HG03460 (cell line): Measurements from ENCODE around the gene PDCD4.
A peak's percentile ranks its signal among the peaks of the same experiment; 100 is the strongest.

Experiments used
- ATAC-seq: cut with Tn5 transposase; IDR thresholded peaks from one replicate; pipeline ENCODE4 v1.9.1; 2021; ENCODE audit not compliant: unreplicated experiment

Gene PDCD4

DNA sequence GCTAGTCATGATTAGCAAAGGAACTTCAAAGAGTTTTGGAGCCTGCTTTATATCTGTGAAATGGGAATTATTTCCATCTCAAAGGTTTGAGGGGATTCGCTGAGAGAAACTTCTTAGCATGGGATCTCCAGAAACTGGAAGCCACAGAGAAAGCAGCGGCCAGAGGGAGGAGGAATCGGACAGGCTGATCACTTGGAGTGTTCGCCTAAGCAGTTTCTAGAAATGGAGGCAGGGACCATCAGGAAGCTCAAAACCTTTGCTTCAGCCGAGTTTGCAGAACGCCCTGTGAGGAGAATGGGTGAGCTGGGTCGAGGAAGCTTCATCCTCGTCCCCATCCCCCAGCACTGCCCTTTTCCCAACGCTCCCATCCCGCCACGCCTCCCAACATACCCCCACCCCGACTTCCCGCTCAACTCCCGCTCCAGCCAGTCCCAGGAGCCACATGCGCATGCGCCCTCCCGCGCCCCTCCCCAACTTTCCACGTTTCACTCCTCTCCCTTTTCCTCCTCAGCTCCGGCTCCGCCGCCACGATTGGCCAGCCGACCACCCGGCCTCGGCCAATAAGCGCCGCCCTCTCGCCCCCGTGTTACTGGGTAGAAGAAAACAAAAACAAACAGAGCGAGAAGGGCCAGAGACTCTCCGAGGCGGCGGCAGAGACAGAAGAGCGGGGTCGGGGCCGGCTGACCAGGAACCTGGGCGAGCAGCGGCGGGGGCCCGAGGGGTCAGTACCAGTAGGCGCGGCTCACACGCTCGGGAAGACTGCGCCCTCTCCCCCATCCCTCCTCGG, at the start of gene PDCD4:
Gene PDCD4, plus strand, starts transcription at position 631 of the 787 bp plus-strand sequence. CDS start 4,100 bp downstream, outside the sequence.
- peak; percentile 75 for ATAC-seq

DNA sequence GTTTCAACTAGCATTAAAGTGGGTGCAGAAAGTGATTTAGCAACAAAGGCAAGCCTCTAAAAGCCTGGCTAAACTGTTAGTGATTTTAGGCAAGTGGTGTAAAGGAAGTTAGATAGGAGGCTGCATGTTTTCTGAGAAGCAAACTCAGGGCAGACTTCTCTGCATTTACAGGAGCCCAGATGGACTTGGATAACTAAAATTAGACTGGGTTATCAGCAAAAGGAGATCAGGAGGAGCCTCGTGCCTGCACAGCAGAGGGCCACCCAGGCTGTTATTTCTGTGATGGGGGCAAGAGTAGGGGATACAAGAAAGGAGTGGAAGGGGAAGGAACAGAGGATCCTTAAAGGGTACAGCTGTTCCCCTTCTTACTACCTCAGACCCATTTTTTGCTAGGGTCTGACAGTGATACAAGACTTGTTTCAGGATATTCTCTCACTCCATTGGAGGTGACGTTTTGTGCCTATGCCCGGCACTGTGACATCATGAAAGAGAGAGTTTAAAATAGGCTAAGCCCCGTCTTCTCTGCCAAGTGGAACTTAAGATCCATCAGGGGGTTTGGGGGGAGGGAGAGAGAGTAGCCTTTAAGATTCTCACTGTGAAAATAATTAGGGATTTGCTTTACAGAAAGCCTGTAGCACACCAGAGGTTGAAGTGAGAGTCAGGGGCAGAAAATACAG, 49.6 kb upstream of the PDCD4 start:
- no peak for ATAC-seq

DNA sequence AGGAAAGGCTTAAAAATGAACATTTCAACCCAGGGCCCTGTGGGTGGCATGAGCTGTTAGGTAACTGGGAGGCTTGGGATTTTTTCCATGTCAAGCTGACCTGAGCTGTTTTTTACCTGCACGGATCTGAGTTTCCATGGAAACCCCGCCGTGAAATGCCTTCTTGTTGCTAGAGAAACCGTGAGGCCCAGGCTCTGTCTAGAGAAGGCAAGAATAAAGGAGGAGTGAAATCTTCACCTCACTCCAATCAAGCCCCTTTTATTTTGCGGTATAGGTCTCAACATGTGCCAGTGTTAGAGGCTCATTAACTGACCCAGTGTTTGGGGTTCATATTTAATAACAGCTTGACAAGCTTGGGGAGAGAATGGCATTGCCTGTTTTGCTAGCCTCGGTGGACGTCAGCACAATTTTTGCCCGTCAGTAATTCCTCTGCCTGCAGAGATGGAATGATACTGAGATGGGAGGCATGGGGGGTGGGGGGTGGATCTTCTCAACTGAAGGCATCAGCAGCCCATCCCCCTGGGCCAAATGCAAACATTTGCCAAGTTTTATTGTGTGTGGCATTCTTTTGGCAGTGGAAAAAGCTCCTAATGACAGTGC, 48.9 kb upstream of the PDCD4 start:
- ATAC-seq: no peak

DNA sequence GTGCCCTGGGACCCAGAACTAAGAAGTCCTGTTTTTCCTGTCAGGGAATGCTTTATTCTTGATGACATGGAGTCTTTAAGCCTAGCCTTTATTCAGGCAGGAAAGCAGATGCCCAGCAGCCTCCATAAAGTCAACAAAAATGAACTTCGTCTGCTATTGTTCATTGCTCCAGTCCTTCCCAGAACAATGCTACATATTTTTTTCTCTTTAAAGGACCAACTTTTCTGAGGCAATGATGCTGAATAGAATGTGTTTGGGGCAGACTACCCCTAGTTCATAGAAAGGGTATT, 47.6 kb upstream of the PDCD4 start:
- no peak for ATAC-seq

DNA sequence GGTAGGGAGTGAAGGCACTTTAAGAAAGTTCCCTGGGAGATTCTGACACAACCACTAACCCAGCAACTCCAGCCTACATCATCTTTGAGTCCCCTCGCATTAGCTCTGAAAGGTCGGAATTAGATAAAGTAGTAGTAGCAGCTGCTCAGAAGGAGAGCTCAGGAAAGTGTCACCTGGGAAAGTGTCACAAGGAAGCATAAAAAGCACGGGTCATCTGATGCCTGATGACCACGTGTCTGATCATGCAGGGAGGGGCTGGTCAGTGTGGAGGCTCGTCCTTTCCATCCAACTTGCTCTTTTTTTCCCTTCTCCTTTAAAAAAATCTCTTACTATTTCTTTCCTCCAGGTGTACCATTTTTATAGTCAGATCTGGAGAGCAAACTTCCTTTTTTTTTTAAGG, 47.1 kb upstream of the PDCD4 start:
- no peak for ATAC-seq

DNA sequence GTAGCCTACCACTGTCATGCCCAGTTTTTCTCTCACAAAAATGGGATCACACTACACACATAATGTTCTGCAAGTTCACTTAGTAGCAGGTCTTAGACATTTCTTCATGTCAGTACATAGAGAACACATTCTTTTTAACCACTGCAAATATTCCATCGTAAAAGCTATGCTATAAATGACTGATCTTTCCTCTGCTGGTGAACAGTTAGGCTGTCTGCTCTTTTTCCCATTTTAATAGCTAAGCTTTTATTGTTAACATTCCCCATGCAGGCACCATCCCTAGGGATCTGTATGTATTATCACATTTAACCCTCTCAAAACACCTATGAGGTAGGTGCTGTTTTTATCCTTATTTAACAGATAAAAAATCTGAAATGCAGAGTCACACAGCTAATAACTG, 46.2 kb upstream of the PDCD4 start:
- no peak for ATAC-seq

DNA sequence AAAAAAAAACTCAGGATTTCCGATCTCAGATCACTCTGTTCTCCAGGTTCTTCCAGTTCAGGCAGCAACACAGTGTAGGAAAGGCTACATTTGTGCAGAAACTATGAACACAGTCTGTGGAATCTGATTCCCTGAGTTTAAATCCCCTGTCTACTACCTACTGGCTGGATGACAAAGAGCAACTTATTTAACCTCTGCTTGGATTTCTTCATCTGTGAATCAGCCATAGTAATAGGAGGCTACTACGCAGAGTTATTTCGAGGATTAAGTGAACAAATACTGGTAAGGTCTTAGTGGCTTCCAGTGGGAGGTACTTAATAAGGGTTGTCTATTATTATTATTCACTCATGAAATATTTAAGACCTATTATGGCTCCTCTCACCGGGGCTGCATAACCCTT, 44.3 kb upstream of the PDCD4 start:
- no peak for ATAC-seq

DNA sequence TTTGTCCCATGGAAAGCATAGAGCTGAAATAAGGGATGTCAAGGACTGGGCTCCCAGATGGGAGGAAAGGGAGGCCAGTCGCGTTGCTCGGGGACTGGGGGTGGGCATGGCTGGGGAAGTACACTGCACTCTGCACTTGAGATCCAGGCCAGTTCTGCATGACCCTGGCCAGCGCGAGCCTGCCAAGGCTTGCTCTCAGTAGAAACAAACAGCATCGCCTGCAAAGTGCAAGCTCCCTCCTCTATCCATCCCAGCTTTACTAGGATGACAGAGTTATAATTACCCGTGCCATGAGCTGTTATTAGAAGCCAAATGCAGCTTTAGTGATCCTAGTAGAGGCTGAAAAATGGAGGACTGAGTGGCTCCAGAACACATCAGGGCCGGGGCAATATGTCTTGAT, 43.9 kb upstream of the PDCD4 start:
- no peak for ATAC-seq

DNA sequence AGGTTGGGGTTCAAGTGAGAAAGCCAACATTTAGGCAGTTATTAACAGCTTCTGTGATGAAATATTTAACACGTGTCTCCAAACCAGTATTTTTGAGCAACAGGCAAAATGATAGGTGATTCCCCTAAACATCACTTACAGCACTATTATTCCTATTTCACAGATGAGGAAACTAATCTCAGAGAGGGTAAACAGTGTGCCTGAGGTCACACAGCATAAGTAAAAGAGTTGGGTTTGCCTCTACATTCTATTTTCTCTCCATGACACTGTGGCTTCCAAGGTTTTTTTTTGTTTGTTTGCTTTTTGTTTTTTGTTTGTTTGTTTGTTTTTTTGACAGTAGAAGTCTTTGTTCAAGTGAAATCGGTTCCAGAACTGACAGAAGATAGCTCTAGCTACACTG, 43.2 kb upstream of the PDCD4 start:
- no peak for ATAC-seq

DNA sequence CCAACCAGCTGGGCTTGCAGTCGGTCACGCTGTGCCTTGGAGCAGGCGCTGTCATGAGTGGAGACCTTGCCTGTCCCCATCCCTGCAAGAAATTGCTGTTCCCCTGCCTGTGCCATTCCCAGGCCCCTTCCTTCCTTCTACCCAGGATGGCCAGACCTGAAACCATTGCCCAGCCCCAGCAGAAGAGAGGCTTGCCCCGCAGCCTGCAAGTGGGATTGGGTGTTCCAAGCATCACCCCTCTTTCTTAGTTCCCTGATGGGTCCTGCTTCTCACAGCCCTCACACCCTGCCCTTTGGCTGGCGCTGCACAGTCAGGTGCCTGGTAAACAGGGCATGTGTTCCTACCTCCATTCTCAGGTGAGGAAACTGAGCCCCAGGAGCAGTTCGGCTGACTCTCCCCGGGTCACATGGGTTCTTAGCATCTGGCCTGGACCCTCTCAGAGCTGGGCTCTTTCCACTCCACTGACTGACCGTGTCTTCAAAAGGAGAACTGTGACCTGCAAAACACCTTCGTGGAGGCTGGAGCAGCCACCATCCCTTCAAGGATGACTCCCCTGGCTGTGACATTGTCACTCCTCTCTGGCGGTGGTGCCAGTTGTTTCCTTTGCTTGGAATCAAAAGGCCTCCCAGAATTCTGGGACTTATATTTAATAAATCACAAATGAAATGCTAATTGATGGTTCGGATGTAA, 41.9 kb upstream of the PDCD4 start:
- no peak for ATAC-seq

DNA sequence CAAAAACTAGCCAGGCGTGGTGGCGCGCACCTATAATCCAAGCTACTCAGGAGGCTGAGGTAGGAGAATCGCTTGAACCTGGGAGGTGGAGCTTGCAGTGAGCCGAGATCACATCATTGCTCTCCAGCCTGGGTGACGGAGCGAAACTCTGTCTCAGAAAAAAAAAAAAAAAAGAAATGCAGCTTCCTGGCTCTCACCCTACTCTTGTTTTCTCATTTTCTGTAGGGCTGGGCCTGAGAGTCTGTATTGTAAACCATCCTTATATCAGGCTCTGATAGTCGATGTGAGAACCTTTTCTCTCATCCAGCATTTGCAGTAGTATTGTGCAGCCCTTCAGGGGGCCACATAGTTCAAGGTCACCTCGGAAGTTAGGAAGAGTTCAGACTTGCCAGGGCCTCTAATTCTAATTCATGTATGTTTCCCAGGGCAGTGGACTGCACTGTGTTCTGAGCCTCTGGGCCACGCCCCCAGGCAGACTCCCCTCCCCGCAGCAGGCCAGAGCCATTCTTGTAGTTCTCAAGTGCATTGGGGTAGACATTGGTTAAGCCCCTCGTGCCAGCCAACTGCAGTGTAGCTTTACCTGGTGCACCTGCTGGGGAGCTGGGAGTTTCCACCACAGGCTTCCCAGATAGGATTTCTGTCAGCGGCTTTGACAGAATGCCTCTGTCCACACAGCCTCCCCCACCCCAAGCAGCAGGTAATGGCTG, 38.3 kb upstream of the PDCD4 start:
- ATAC-seq: no peak

DNA sequence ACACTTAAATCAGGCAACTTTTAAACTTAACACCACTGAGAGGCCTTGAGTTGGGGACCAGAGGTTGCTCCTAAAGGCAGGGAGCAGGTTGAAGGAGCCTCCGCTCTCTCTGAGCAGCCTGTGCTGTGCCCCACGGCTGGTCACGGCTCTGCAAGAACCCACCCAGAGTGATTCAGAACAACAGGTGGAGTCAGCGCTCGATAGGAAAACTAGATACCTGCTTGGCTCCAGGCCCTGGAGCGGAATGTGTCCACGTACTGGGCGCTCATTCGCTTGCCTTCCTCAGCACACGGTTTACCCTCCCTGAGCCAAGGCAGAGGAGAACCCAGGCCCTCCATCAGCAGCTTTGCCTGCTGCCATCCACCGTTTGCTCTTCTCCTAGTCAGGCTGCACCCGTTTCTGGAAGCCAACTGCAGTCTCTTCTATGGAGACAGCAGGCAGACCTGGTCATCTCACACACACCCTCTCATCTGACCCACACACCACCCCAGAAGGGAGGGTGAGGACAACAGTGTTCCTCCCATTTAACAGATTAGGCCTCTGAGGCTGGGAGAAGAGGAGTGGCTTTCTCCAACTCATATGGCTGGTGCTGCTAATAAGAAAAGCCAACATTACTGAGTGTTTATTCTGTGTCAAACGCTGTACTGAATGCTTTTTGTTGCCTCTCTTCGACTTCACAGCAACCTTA, 37.6 kb upstream of the PDCD4 start:
- ATAC-seq: no peak

DNA sequence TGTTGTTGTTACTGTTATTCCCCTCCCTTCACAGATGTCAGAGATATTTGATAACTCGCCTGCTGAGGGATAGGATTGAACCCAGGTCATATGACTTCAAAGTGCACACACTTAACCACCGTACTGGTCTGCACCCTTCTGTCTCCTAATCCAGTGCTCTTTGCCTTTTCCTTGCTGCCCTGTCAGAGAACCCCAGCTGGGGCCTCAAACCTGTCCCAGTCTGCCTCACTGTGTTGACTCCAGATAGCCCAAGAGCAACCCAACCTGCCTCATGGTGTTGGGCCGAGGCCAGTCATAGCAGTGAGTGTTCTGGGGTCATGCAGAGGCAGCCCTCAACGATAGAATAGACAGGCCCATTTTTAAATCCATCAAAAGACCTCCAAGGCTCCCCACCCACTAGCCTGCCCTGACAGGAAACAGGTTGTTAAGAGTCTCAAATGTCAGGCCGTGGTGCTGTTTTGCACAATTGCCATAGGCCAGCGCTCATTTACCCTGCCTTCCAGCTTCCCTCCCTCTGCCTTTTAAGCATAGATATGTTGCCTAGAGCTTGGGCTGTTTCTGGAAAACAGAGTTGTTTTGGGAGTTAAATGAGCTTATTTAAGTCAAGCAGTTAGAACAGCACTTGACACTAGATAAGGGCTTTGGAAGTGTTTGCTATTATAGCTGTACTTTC, 37.0 kb upstream of the PDCD4 start:
- ATAC-seq: no peak

DNA sequence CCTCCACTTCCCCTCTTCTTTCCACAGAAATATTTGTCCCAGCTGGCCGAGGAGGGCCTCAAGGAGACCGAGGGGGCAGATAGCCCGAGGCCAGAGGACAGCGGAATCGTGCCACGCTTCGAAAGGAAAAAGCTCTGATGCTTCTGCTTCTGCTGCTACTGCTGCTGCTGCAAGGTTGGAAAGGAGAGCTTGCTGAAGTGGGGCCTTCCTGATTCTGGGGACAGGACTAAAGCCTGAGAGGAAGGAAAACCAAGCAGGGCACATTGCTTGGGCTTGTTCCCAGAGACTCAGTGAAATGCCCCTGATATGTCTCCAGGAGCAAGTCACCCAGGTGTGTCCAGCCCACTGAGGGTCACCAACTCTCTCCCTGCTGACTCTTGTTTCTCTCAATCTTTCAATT, 35.9 kb upstream of the PDCD4 start:
- no peak for ATAC-seq

DNA sequence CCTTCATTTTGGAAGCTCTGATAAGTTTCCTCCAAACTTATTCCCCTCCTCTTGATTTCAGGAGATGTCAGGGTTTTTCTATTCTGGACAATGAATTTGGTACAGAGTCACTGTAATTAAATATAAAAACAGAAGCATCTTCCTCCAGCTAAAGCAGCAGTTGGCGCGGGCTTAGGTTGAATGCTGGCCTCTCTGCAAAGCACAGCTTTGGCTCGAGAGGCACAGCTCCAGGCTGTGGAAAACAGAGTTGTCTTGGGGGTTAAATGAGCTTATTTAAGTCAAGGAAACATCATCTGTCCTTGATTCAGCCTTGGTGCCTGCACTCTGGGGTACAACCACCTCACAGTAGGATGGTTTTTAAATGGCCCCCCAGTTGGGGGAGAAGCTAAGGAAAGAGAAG, 35.0 kb upstream of the PDCD4 start:
- no peak for ATAC-seq

DNA sequence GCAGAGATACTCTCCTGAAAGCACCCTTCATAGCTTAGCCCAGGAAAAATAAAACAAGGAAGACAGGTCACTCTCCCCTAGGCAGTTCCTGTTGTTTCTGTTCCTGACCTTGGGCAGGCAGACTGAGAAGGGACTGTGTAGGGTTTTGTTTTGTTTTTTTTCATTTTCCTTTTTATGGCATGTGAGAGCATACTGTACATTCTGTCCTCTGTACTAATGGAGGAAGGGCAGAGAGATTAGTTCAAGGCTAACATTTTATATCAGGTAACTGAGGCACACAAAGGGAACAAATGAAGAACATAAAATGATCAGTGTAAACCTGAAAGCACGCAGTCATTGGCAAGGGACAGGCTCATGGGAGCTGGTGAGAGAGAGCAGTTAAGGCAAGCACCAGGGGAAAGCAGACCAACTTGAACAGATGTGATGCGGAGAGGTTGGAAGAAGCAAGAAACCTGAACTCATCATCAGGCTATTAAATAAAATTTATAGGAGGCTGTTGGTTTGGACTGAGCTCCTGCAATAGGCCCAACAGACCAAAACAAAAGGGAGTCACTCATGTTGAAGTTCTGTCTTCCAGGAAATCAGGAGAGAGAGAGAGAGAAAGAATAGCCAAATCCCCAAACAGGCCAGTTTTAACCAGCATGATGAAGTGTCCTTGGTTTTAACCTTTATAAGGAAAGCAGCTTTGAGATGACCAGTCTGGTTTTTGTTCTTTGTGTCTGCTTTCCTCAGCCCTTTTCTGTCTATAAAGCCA, 34.1 kb upstream of the PDCD4 start:
- no peak for ATAC-seq

DNA sequence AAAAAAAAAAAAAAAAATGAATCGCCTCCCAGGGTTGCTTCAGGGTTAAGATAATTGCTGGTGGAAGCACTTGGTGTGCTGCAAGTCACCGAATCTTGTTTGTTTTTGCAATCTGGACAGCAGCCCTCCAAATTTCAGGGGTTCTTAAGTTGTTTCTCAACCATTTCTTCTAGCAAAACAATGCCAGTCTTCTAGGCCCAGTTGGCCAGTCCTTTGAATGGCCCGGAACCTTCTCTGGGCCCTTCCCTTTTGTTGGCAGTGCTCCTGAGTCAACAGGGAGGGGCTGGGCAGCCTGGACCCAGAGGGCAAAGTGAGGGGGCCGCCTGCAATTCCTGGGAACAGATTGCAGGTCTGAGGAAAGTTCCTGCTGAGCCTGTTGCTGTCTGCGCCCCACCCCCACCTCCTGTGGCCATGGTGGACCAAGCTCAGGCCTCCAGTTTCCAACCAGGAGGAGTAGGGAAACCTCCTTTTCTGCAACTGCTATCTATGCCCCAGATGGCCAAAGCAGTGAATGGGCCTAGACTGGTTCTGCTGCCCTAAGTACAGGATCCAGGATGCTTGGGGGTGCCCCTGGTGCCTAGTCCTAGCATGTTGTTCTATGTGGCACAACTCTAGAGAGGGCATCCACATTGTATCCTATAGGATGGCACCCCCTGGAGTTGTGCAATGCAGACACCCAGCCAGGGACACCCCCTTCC, 31.4 kb upstream of the PDCD4 start:
- no peak for ATAC-seq

DNA sequence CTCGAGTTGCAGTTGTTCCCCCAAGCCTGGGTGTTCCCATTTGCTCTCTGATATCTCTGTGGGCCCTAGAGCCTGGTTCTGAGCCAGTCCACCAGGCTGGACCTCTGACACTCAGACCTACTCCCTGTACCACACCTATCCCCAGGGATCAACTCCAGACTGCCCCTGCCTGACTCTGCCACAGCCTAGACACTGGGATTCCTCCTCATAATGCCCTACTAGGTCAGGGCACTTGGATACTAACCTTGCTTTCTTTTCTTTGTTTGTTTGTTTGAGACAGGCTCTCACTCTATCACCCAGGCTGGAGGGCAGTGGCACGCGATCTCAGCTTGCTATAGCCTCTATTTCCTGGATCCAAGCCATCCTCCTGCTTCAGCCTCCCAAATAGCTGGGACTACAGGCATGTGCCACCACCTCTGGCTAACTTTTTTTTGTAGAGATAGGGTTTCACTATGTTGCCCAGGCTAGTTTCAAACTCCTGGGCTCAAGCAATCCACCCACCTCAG, 30.8 kb upstream of the PDCD4 start:
- ATAC-seq: no peak
